ENCODE results near the gene PRRT3.

DNA sequence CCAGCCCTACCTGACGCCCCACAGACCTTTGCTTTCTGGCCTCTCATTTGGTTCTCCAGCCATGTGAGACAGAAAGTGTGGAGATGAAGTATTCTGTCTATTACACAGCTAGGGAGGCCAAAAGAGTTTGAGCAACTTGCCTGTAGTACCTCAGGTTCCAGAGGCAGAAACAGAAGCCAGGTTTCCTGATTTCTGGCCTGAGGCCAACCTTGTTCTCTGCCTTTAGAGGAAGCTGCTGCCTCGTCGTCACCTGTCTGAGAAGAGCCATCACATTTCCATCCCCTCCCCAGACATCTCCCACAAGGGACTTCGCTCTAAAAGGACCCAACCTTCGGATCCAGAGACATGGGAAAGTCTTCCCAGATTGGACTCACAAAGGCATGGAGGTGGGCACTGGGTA, 45.7 kb downstream of the PRRT3 start:
- TF ChIP-seq, protein P1, sequence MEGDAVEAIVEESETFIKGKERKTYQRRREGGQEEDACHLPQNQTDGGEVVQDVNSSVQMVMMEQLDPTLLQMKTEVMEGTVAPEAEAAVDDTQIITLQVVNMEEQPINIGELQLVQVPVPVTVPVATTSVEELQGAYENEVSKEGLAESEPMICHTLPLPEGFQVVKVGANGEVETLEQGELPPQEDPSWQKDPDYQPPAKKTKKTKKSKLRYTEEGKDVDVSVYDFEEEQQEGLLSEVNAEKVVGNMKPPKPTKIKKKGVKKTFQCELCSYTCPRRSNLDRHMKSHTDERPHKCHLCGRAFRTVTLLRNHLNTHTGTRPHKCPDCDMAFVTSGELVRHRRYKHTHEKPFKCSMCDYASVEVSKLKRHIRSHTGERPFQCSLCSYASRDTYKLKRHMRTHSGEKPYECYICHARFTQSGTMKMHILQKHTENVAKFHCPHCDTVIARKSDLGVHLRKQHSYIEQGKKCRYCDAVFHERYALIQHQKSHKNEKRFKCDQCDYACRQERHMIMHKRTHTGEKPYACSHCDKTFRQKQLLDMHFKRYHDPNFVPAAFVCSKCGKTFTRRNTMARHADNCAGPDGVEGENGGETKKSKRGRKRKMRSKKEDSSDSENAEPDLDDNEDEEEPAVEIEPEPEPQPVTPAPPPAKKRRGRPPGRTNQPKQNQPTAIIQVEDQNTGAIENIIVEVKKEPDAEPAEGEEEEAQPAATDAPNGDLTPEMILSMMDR (IDR thresholded peaks at IDR 0.05; ENCODE audit: low read depth, low read length) = no peak
- no peak for TF ChIP-seq EZH2phosphoT487 (IDR thresholded peaks at IDR 0.05; ENCODE audit: low read depth)
